GM10847 (cell line): ENCODE measurements around the gene GOLGA6L7.

Experiments used
- POLR2A ChIP-seq: IDR thresholded peaks from 2 replicates; pipeline ENCODE4 v1.6.1; 2011; ENCODE audit not compliant: insufficient read length; ENCODE audit errors: extremely low read depth

The GOLGA6L7 gene

DNA sequence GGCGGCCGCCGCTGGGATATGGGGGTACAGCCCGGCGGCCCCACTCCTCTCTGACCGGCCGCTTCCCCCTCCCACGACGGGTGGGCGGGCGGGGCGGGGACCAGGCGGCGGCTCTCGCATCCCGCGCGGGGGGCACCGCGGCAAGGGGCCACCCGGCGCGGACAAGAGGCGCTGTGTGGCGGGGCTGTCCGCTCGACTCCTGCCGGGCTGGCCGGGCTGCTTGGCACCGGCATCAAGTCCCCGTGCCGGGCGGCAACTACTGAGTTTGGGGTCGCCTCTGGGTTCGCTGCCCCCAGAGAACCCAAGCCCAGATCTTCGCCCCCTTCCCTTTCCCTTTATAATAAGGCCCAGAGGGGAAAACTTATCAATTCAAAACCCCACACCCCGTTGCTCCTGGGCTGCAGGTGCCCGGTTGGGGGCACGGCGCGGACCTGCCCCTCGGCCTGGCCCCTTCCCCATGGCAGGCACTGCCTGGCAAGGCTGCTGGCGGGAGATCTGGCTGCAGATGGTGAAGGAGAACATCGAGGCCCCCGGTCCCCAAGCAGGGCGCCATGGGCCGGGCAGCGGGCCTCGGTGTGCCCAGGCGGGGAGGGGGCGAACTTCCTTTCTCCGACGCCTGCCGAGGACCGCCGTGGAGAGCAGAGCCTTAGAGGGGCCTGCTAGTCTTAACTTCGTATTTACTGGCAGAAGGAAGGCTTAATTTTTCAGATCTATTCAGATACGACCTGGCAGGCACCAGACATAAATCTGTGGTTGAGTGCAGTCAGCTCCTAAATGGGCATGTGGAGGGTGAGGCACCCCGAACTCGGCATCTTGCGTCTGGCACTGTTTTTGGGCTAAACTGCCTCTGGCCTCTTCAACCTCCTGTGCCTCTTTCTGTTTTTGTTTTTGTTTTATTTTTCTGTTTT, 38.2 kb upstream of the GOLGA6L7 start:
- no peak for TF ChIP-seq POLR2A

GRCh38 chr15:28885630-28886430, 37.4 kb upstream of the GOLGA6L7 start, which contains the start of gene APBA2:
Gene APBA2 (plus strand): TSS chr15:28885974. CDS start chr15:29053885, 167,911 bp downstream.
- no peak for TF ChIP-seq POLR2A

DNA sequence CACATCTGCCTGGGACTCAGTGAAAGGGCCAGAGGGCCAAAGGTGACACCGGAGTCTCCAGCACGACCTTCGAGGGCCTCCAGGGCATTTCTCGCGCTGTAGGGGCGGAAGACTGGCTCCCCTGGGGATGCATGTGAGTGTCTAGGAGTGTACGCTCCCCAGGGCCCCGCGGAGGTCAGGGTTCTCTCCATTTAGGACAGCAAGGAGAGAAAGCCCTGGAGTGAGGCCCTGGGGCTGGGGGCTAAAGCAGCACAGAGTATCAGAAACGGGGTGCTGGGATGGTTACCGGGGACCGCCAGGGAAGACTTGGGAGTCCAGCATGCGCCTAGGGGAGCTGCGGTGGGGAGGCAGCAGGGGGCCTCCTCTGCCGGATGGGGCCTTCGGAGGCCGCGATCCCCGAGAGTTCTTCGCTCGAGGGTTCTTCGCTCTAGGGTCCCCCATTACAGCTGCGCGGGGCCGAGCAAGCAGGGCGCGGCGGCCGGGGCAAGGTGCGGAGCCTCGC, 36.7 kb upstream of the GOLGA6L7 start:
- no peak for TF ChIP-seq POLR2A

- TF ChIP-seq POLR2A, result no peak
Observed at GRCh38 chr15:28884151-28884940, 35.9 kb upstream of the GOLGA6L7 start.

GRCh38 chr15:28881600-28881999, 33.2 kb upstream of the GOLGA6L7 start:
- no peak for TF ChIP-seq POLR2A

GRCh38 chr15:28881170-28881569, 32.7 kb upstream of the GOLGA6L7 start:
- TF ChIP-seq POLR2A, result no peak

GRCh38 chr15:28880680-28881079, 32.2 kb upstream of the GOLGA6L7 start:
- TF ChIP-seq POLR2A, result no peak

DNA sequence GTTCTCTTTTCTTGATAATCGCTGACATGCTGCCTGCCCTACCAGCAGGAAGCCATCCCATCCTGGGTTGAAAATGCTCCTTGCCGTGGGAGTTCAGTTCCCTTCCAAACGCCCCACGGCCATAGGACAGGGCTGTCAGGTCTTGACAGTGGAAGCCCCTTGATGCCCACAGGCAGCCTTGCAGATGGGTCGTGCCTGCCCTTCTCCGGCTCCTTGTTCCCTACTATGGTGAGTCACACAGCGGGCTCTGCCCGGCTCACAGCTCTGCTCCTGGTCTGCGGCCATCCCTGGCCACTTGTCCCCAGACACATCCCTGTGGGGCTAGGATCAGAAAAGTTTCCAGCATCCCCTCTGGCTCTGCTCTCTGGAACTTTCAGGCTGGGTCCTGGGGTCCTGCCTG, 31.1 kb upstream of the GOLGA6L7 start:
- TF ChIP-seq POLR2A, result no peak

- no peak for TF ChIP-seq POLR2A
Observed at GRCh38 chr15:28878209-28878608, 29.8 kb upstream of the GOLGA6L7 start.

DNA sequence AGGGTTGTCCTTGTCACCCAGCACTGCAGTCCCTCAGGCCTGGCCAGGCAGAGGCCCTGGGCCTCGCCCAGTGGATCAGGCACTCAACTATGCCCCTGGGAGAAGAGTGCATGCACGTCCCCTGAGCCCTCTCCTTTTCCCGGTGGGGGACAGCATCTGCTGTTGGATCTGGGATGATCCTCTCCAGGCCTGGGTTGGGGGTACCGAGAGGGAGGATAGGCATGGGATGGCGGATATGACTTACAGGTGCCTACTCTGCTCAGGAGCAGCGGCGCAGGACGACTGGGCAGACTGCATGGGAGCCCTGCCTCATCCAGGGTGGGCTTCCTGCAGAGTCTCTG, 28.4 kb upstream of the GOLGA6L7 start:
- no peak for TF ChIP-seq POLR2A

GRCh38 chr15:28876131-28876844, 27.8 kb upstream of the GOLGA6L7 start:
- TF ChIP-seq POLR2A, result no peak

DNA sequence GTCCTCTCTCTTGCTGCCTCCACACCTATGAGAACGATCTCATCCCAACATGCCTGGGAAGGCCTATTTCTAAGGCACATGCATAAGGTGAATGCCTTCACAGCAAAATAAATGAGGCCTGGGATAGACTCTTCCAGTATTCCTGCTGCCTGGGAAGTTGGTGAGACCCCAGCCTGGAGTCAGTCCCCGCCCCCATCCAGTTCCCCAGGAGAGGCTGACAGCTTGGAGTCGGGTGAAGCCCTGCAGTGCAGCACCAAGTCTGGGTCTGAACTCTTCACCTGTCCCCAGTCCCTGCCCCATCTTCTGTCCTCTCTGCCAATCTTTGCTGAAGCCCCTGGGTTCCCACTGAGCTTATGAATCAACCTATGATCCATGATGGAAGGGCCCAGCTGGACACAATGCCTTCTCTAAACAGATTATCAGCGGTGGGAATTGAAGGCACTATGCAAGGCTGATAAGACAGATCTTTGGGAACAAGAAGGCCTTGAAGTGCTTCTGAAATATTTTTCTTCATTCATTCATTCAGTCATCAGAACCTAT, 27.1 kb upstream of the GOLGA6L7 start:
- no peak for TF ChIP-seq POLR2A

GRCh38 chr15:28873585-28874190, 25.2 kb upstream of the GOLGA6L7 start:
- no peak for TF ChIP-seq POLR2A

- no peak for TF ChIP-seq POLR2A
Observed at GRCh38 chr15:28873006-28873405, 24.6 kb upstream of the GOLGA6L7 start.
